NCI-H2227 (cell line): ENCODE data around the gene EFNA3.
A peak's percentile ranks its signal among the peaks of the same experiment; 100 is the strongest.

Experiments
- DNase-seq: peaks from one replicate; lab custom pipeline; 2025; ENCODE audit not compliant: unreplicated experiment; lab: John Stamatoyannopoulos, UW

EFNA3 gene

GRCh38 chr1:155048449-155049334, 29.9 kb upstream of the EFNA3 start:
- no peak for DNase-seq

GRCh38 chr1:155049651-155050559, 28.7 kb upstream of the EFNA3 start:
- DNase-seq, result no peak

GRCh38 chr1:155050560-155051341, 27.9 kb upstream of the EFNA3 start, which contains the start of gene ADAM15:
Gene ADAM15 (plus strand): TSS chr1:155051316. CDS start chr1:155051387, 71 bp downstream.
- DNase-seq, result peak; percentile 90

GRCh38 chr1:155051342-155051776, 27.3 kb upstream of the EFNA3 start:
- DNase-seq, result no peak

- DNase-seq, result peak; percentile 72
Measured at GRCh38 chr1:155051777-155052398, 26.7 kb upstream of the EFNA3 start.

GRCh38 chr1:155052439-155053395, 25.9 kb upstream of the EFNA3 start:
- no peak for DNase-seq

GRCh38 chr1:155053531-155054105, 25.0 kb upstream of the EFNA3 start:
- DNase-seq, result no peak

GRCh38 chr1:155057104-155057503, 21.5 kb upstream of the EFNA3 start:
- no peak for DNase-seq

GRCh38 chr1:155057788-155058211, 20.8 kb upstream of the EFNA3 start:
- DNase-seq, result no peak

GRCh38 chr1:155060736-155061135, 17.9 kb upstream of the EFNA3 start:
- DNase-seq, result no peak

- peak; percentile 93 for DNase-seq
Measured at GRCh38 chr1:155061381-155062150, 17.1 kb upstream of the EFNA3 start.

- peak; percentile 48 for DNase-seq
Measured at GRCh38 chr1:155062151-155062686, 16.4 kb upstream of the EFNA3 start.

GRCh38 chr1:155062702-155063411, 15.8 kb upstream of the EFNA3 start:
- peak; percentile 78 for DNase-seq

GRCh38 chr1:155063550-155064110, 15.0 kb upstream of the EFNA3 start, which contains the start of gene EFNA4:
Gene EFNA4 (plus strand): TSS chr1:155063740. CDS start chr1:155063824, 84 bp downstream.
- DNase-seq, result peak; percentile 83

- peak; percentile 82 for DNase-seq
Measured at GRCh38 chr1:155064111-155064831, 14.4 kb upstream of the EFNA3 start.

GRCh38 chr1:155064832-155065429, 13.7 kb upstream of the EFNA3 start:
- DNase-seq, result no peak
